HEK293 (cell line): Measurements from ENCODE around the gene BCL2L1.

Experiments used
- REST ChIP-seq: fragments of 450-650 bp; formaldehyde crosslinking; IDR thresholded peaks from 2 replicates; pipeline ENCODE4 v1.5.1; 2016; ENCODE audit warnings: missing biosample characterization, missing genetic modification characterization
- ZFP41 ChIP-seq: fragments of 450-650 bp; formaldehyde crosslinking; IDR thresholded peaks from 2 replicates; pipeline ENCODE4 v1.5.1; 2016; ENCODE audit warnings: missing biosample characterization, missing genetic modification characterization, borderline replicate concordance
- ZNF140 ChIP-seq: fragments of 450-650 bp; formaldehyde crosslinking; IDR thresholded peaks from 2 replicates; pipeline ENCODE4 v1.5.1; 2016; ENCODE audit warnings: missing biosample characterization, missing genetic modification characterization
- ZNF501 ChIP-seq: fragments of 450-650 bp; formaldehyde crosslinking; IDR thresholded peaks from 2 replicates; pipeline ENCODE4 v1.5.1; 2016; ENCODE audit warnings: missing biosample characterization, missing genetic modification characterization
- ZNF768 ChIP-seq: fragments of 450-650 bp; formaldehyde crosslinking; IDR thresholded peaks from 2 replicates; pipeline ENCODE4 v1.5.1; 2018; ENCODE audit warnings: missing biosample characterization, mild to moderate bottlenecking, missing genetic modification characterization
- ZNF791 ChIP-seq: fragments of 450-650 bp; formaldehyde crosslinking; IDR thresholded peaks from 2 replicates; pipeline ENCODE4 v1.5.1; 2016; ENCODE audit warnings: missing biosample characterization, missing genetic modification characterization
- ZSCAN16 ChIP-seq: fragments of 450-650 bp; formaldehyde crosslinking; IDR thresholded peaks from 2 replicates; pipeline ENCODE4 v1.5.1; 2016; ENCODE audit warnings: missing biosample characterization, missing genetic modification characterization
- TF ChIP-seq, protein P1 (sequence below): fragments of 450-650 bp; formaldehyde crosslinking; IDR thresholded peaks from 2 replicates; pipeline ENCODE4 v1.5.1; 2016; ENCODE audit warnings: missing biosample characterization, missing genetic modification characterization

- TF ChIP-seq ZNF140 (no peak), ZNF768 (tag by site-specific recombination) (no peak), ZNF791 (tag by site-specific recombination) (no peak), ZNF501 (no peak), ZSCAN16 (no peak), REST (tag by site-specific recombination) (no peak), ZFP41 (no peak)
- TF ChIP-seq, protein P1, sequence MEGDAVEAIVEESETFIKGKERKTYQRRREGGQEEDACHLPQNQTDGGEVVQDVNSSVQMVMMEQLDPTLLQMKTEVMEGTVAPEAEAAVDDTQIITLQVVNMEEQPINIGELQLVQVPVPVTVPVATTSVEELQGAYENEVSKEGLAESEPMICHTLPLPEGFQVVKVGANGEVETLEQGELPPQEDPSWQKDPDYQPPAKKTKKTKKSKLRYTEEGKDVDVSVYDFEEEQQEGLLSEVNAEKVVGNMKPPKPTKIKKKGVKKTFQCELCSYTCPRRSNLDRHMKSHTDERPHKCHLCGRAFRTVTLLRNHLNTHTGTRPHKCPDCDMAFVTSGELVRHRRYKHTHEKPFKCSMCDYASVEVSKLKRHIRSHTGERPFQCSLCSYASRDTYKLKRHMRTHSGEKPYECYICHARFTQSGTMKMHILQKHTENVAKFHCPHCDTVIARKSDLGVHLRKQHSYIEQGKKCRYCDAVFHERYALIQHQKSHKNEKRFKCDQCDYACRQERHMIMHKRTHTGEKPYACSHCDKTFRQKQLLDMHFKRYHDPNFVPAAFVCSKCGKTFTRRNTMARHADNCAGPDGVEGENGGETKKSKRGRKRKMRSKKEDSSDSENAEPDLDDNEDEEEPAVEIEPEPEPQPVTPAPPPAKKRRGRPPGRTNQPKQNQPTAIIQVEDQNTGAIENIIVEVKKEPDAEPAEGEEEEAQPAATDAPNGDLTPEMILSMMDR (tag by site-specific recombination): no peak
These were observed 85.0 kb downstream of the BCL2L1 start, which contains the start of gene COX4I2 for GRCh38 chr20:31637660-31638059.
